Frontal cortex (tissue), 4 donors: ENCODE measurements around the gene MISP. TPM values are rescaled to one million over a fixed set of nuclear protein-coding genes. Genes with fewer than 3 reads are reported as not detected.
"Not testable (repeated sequence)": the region's sequence is repeated elsewhere in the genome, so short reads cannot be mapped to it uniquely, and the experiment has no call there.

Experiments
- DNase-seq, 2 donors: peaks; one replicate each; pipeline ENCODE4 v3.0.0; 2012; ENCODE audit warnings: low spot score in 2 of 2
- FAIRE-seq: peaks from 2 replicates; lab custom pipeline; 2012; peaks lifted over from hg19 to GRCh38; lab: Jason Lieb, UNC
- total RNA-seq: library from RNA; depleted of rRNA; stranded (reverse); fragments of >200 nt; gene quantifications from one replicate; pipeline ENCODE4 v1.2.3, GENCODE V29; 2014
- donor health status: control.
- donor health status: control.
- donor health status: control.

Gene MISP
- total RNA-seq, 1 donor from 2014 or later = 0.41 TPM

DNA sequence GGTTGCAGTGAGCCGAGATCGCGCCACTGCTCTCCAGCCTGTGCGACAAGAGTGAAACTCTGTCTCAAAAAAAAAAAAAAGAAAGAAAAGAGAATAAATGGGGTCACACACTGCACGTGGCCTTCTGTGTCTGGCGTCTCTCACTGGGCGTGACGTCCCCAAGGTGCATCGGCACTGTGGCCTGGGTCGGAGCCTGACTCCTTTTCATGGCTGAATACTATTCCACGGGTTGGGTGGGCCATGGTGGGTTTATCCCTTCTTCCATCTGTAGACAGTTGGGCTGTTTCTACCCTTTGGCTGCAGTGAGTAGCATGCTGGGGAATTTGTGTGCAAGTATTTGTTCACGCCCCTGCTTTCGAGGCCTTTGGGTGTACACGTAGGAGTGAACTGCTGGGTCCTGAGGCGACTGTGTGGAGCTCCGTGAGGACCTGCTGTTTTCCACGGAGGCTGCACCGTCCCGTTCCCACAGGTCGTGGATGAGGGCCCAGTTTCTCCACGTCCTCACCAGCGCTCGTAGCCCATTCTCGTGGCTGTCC, 8.3 kb upstream of the MISP start:
- FAIRE-seq (no peak), DNase-seq (no peak)

DNA sequence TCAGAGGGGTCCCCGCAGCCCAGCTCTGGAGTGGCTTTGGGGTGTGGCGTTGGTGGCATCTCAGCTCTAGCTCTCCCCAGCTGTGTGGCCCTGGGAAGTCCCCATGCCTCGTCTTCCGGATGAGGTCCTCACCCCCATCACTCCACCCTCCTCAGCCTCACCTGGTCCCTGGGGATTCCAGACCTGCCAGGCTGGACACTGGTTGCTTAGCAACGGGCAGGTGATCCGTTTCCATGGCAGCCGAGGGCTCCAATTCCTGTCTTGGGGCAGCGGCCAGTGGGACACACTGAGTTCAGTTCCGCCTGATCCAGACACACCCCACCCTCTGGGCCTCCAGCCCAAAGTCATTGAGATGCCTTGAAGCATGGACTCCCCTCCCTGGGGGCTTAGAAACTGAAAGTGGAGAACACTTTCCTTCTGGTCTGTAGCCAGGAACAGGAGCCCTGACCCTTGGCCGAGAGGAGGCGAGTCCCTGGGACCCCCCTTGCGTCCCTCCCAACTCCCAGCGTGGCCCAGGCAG, 7.7 kb upstream of the MISP start:
- no peak for DNase-seq
- FAIRE-seq = no peak

DNA sequence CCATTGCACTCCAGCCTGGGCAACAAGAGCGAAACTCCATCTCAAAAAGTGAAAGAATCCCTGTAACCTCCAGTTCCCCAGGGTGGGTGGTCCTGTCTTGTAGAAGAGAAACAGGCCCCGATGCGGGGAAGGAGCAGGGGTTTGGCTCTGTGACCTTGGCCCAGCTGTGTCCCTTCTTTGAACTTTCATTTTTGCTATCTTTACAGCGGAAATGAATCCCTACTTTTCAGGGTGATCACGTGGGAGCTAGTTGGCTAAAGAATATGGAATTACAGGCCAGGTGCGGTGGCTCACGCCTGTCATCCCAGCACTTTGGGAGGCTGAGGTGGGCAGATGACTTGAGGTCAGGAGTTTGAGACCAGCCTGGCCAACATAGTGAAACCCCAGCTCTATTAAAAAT, 5.8 kb upstream of the MISP start:
- DNase-seq, FAIRE-seq: not testable (repeated sequence)

- FAIRE-seq = no peak
- DNase-seq = no peak
Measured at GRCh38 chr19:746208-746819, 4.6 kb upstream of the MISP start.

GRCh38 chr19:746956-747355, 4.0 kb upstream of the MISP start:
- FAIRE-seq (no peak), DNase-seq (no peak)

GRCh38 chr19:747432-748273, 3.3 kb upstream of the MISP start:
- DNase-seq (no peak), FAIRE-seq (no peak)

GRCh38 chr19:748274-748598, 2.7 kb upstream of the MISP start:
- FAIRE-seq = no peak

GRCh38 chr19:749811-750210, 1.1 kb upstream of the MISP start:
- FAIRE-seq = no peak
- DNase-seq = no peak

More at GRCh38 chr19:748274-748598, 2.7 kb upstream of the MISP start:
- no peak for DNase-seq

- no peak for FAIRE-seq
- DNase-seq = no peak
Measured at GRCh38 chr19:751501-752341, 809 bp downstream of the MISP start.

DNA sequence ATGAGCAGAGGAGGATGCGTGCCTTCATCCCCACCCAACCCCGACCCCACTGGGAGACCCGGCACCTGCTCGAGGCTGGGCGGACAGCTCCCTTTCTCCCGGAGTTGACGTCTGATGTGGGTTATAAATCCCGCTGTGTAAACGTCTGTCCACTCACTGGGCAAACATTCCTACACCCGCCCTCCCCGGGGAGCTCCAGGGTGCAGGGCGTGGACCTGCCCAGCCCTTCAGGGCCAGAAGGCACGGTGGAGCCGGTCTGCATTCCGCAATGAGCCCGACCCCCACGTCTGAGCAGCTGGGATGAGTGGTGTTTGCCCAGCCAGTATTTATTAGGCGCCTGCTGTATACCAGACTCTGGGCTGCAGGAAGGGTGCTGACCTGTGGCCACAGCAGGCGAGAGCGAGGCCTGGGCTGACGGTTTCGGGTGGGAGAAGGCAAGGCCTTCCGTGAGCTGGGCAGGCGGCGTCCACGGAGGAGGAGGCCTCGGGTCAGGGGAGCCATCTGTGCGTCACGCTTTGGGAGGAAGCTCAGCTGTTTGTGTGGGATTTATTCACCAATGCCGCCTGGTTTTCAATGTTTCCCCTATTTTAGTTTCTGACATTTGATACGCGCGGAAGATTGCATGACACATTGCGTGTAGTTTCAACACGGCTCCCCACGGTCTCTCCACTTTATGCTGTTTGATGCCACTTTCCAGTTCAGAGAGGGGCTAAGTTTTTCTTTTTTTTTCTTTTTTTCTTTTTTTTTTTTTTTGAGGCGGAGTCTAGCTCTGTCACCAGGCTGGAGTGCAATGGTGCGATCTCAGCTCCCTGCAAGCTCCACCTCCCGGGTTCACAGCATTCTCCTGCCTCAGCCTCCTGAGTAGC, 2.0 kb downstream of the MISP start:
- no peak for FAIRE-seq

GRCh38 chr19:754530-754929, 3.6 kb downstream of the MISP start:
- FAIRE-seq (no peak), DNase-seq (no peak)

More for the DNA sequence above, 2.0 kb downstream of the MISP start:
- DNase-seq = peak in 1 of 2 donors; percentile 57

GRCh38 chr19:755063-755462, 4.2 kb downstream of the MISP start:
- DNase-seq (no peak), FAIRE-seq (no peak)

GRCh38 chr19:756236-756635, 5.3 kb downstream of the MISP start:
- FAIRE-seq = no peak

GRCh38 chr19:756821-757688, 6.1 kb downstream of the MISP start:
- no peak for FAIRE-seq
- DNase-seq = no peak

More at GRCh38 chr19:756236-756635, 5.3 kb downstream of the MISP start:
- DNase-seq = peak in 1 of 2 donors; percentile 56

DNA sequence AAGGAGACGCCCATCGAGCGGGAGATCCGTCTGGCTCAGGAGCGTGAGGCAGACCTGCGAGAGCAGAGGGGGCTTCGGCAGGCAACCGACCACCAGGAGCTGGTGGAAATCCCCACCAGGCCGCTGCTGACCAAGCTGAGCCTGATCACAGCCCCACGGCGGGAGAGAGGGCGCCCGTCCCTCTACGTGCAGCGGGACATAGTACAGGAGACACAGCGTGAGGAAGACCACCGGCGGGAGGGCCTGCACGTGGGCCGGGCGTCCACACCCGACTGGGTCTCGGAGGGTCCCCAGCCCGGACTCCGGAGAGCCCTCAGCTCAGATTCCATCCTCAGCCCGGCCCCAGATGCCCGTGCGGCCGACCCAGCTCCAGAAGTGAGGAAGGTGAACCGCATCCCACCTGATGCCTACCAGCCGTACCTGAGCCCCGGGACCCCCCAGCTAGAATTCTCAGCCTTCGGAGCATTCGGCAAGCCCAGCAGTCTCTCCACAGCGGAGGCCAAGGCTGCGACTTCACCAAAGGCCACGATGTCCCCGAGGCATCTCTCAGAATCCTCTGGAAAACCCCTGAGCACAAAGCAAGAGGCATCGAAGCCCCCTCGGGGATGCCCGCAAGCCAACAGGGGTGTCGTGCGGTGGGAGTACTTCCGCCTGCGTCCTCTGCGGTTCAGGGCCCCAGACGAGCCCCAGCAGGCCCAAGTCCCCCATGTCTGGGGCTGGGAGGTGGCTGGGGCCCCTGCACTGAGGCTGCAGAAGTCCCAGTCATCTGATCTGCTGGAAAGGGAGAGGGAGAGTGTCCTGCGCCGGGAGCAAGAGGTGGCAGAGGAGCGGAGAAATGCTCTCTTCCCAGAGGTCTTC, 7.1 kb downstream of the MISP start:
- FAIRE-seq (no peak), DNase-seq (no peak)

DNA sequence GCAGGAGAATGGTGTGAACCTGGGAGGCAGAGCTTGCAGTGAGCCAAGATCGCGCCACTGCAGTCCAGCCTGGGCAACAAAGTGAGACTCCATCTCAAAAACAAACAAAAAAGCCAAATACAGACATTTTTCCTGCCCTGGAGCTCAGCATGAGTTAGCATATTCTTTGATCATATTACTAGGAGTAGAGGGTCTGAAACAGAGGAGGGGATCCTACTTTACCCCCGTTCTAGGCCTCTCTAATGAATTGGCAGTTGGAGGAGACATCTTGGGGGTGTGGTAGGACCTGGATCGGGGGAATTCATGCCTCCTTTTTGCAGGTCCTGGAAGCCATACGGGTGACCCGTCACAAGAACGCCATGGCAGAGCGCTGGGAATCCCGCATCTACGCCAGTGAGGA, 12.3 kb downstream of the MISP start:
- FAIRE-seq = no peak
- no peak for DNase-seq

- DNase-seq (no peak), FAIRE-seq (no peak)
Measured at GRCh38 chr19:763869-764268, 13.0 kb downstream of the MISP start.
